GM12873 (cell line): ENCODE measurements around the gene PROM1.

Experiments used
- TF ChIP-seq, protein P1 (sequence below): IDR thresholded peaks from 2 replicates; pipeline ENCODE4 v1.5.1; 2012; ENCODE audit warnings: low read depth, mild to moderate bottlenecking, moderate library complexity, low read length, control low read depth; ENCODE audit not compliant: insufficient read depth; ENCODE audit errors: missing control alignments

The PROM1 gene

GRCh38 chr4:16016536-16016935, 67.3 kb downstream of the PROM1 start:
- TF ChIP-seq, protein P1, sequence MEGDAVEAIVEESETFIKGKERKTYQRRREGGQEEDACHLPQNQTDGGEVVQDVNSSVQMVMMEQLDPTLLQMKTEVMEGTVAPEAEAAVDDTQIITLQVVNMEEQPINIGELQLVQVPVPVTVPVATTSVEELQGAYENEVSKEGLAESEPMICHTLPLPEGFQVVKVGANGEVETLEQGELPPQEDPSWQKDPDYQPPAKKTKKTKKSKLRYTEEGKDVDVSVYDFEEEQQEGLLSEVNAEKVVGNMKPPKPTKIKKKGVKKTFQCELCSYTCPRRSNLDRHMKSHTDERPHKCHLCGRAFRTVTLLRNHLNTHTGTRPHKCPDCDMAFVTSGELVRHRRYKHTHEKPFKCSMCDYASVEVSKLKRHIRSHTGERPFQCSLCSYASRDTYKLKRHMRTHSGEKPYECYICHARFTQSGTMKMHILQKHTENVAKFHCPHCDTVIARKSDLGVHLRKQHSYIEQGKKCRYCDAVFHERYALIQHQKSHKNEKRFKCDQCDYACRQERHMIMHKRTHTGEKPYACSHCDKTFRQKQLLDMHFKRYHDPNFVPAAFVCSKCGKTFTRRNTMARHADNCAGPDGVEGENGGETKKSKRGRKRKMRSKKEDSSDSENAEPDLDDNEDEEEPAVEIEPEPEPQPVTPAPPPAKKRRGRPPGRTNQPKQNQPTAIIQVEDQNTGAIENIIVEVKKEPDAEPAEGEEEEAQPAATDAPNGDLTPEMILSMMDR, result no peak

DNA sequence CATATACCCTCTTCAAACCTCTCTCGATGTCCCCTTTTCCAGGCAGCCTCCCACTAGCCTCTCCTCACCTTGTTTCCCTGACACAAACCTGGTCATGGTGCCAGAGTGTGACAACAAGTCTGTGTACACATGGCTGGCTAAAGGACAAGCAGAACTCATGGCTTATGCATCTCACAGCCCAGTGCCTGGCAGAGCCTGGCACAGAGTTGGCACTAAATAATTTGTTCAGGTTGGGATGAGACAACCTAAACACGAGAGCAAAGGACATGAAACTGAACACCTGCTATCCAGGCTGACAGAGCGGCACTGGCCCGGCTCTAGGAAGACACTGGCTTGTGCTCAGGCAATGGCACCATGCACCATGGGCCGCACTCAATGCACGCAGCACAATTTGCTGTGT, 72.7 kb downstream of the PROM1 start:
- TF ChIP-seq, protein P1, result no peak

DNA sequence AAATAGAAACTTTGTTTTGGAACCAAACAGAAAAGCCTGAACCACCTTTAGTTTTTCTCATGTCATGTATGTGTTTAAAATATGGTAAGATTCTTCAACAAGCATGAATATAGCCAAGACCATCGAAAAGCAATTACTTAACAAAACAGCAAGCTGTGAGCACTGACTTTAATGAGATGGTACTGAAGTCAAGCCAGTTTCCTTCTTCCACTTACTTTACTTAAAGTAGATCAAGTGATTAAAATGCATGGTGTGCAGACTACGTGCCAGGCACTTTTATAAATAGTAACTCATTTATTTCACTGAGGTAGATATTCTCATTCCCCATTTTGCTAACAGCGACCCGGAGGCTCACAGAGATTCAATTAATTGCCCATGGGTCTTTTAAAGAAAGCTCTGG, 74.7 kb downstream of the PROM1 start:
- TF ChIP-seq, protein P1, result no peak

DNA sequence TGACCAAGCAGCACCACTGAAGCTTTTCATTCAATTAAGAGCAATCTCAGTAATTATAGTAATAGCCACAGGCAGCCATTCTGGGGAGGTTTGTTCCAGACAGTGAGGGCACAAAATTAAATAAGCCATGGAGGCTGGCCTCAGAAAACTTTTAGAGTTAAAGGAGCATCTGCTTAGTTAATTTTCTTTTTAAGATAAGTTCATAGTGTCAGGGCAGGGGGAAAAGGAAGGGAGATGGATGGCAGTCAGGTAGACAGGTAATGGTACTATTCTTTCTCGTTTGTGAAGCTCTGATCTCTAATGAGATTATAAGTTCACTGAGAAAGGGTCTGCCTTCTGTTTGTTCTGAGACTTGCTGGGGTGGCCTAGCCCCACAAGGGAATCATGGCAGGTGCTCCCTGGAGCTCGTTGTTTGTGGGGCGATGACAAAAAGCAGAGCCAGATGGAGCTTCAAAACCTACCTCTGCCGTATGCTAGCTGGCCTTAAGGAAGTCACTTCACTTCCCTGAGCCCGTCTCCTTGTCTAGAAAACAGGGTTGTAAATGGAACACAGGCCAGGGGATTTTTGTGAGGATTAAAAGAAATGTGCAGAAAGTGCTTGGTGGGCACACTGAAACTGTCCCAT, 76.2 kb downstream of the PROM1 start:
- TF ChIP-seq, protein P1, result no peak

GRCh38 chr4:16006771-16007446, 76.9 kb downstream of the PROM1 start:
- TF ChIP-seq, protein P1, result no peak

DNA sequence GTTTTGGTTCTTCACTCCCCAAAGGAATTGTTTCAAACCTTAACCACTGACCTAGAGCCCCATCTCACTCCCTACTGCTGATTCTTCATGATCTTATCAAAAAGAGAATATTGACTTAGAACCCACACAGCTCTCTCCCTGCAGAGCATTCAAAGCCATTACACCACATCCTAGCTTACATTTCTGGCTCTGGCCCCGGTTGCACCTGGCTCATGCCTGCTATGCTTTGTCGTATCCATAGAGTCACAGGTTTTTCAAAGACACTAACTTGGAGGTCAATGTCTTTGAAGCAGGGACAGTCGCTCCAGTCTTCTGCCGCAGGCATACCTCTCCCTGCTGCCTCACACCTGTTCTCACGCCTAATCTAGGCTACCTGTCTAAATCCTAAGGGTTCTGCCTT, 78.1 kb downstream of the PROM1 start:
- TF ChIP-seq, protein P1, result no peak

- TF ChIP-seq, protein P1, result peak; percentile 95
These were observed 82.4 kb downstream of the PROM1 start for GRCh38 chr4:16001484-16001858.
